Measurements from ENCODE around the gene COA8.
A peak's percentile ranks its signal among the peaks of the same experiment; 100 is the strongest.

COA8 gene

DNA sequence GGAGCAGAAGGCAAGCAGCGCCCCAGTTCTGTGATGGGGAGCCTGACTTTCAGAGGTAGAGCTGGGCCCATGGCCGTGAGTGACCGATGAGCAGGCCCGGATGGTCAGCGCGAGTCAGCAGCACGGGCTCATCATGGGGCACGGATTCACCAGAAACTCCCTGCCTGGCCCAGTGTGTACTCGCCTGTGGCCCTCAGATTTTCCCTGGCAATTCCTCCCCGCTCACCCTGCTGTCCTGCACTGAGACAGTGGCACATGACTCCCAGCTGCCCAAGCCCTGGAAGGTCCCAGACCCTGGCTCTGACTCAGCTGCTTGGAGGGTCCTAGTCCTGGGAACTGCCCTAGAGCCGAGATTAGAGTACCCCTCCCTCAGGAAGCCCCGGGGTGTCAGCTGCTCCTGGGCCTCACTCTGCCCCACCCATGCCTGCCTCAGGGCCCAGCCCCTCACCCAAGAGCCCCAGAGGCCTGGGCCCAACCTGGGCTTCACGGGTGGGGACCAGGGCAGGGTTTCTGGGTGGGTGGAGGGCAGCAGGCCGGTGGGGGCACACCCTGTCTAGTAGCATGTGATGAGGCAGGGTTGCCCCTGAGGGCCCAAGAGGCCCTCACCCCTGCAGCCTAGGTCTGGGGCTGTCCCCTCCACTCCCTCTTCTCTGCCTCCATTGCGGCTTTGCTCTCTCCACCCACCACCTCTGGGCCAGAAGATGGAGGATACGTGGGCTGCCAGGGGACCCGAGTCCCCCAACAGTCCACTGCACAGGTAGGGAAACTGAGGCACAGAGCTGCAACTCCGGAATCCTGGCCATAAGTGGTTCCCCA, 25.4 kb upstream of the COA8 start:
- no peak for DNase-seq

DNA sequence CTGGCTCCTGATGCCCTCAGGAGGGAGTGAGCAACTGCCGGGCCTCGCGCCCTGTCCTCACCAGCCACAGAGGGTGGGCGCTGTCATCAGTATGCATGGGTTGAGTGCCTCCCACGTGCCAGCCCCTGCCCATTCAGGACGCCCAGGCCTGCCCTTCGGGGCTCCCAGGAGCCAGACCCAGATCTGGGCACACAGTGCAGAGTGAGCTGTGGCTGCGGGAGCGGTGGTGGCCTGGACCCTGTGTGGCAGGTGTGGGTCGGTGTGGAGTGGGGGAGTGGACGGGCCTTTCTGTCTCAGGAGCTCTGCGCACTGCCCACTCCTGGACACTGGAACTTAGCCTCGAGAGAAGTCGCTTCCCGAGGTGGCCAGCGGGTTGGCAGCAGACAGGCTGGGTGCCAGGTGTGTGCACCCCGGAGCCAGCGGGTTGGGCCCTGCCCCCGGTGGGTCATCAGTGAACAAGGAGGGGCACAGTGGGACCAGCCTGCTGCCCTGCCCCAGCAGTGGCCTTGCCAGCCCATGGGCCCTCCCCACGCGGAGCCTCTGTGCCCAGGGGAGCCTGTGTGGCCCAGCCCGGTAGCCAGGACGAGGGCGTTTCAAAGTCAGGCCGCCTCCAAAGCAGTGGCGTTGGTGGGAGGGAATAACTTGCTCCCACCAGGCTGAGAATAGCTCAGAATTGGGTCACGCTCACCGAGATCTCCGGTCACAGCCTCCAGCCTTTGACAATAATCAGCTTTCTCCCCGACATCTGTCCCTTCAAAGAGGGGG, 24.3 kb upstream of the COA8 start:
- no peak for DNase-seq

DNA sequence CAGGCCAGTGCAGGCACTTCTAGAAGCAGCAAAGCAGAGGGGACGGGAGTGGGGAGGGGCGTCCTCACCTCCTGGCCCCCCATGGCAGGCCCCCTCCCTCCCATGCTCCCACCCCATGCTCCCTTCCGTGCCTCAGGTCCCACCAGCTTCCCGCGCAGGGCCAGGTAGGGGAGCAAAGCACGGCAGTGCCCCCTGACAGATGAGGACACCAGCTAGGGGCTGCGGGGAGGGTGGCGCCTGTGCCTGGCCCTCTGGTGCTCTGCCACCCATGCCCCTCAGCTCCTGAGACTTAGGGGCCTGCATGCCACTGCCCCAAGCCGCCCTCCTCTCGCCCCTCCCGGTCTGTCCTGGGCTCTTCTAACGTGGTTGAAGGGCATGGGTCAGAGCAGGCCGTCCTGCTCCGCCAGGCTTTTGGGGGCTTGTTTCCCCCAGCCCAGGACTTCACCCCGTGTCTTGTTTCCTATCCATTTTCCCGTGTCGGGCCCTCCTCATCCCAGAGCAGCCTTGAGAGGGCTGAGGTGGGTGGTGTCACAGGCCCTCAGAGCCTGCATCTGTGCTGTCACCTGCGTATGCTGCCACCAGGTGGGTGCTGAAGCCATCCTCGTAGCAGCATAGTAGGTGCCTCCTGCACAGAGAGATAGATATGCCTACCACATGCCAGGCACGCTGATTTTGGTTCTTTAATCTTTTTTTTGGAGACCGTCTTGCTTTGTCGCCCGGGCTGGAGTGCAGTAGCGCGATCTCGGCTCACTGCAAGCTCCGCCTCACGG, 23.5 kb upstream of the COA8 start:
- no peak for DNase-seq

DNA sequence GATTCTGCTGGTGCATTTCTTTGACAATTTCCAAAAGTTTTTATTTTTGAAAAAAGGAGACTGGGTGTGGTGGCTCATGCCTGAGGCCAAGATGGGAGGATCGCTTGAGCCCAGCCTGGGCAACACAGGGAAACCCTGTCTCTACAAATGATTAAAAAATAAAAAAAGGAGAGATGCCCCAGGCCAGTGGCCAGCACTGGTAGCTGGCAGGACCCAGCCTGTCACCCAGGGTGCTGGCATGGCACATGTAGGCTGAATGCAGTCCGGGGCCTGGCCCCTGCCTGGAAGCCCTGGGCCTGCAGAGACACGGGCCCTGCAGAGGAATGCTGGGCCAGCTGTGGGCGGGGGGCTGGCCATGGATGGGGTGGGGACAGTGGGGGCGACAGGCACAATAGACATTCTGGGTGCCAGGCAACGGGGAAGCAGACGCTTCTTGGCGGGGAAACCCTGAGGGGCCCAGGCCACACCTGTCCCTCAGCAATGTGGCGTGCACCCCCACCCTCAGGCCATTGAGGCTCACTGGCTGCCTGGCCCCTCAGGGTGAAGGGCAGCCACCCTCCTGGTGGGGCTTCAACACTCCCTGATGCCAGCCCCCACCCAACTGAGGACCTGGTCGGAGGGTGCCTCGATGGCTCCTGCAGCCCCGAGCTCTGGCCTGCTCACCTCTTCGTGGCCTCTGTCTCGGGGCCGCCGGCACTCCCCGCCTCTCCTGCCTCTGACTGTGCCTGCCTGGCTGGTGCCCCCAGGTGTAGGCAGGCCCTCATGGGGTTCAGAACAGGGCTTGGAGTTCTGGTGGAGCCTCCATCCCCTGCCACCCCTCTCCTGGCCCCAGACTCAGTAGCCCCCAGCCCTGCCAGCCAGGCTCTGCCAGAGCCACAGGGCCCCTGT, 21.7 kb upstream of the COA8 start:
- DNase-seq: no peak

DNA sequence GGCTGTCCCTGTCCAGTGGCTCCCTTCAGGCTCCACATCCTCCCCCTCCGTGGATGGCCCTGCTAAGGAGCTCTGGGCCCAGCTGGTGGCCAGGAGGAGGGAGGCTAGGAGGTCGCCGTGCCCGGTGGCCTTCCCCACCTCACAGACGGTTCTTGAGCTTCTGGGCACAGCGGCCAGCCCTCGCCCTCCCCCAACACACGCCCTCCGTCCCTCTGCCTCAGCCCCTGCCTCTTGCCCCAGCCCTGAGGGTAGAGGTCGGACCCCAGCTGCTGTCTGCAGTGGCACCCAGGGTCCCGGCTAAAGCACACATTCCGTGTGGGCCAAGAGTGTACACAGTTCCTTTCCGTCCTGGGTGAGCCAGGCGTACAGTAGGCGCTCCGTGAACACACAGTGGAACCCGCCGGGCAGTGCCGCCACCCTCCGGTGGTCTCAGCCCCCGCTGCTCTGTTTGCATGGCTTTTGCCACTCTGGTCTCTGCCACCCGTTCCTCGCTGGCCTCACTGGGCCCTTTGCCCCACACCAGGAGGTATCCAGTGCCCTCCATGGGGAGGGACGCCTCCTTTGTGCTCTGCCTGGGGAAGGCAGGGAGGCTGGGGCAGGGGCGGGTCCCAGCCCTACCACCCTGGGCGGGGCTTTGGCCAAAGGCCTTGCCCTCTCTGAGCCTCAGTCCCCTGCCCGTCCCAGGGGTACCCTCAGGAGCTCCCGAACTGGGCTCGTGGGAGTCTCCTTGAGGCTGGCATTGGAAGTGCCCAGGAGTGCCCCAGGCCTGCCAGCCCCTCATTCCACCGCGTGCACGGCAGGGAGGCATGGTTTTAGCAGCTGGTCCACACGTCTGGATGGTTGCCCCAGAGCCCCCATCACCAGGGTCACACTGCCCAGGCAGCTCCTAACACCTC, 20.8 kb upstream of the COA8 start:
- no peak for DNase-seq

DNA sequence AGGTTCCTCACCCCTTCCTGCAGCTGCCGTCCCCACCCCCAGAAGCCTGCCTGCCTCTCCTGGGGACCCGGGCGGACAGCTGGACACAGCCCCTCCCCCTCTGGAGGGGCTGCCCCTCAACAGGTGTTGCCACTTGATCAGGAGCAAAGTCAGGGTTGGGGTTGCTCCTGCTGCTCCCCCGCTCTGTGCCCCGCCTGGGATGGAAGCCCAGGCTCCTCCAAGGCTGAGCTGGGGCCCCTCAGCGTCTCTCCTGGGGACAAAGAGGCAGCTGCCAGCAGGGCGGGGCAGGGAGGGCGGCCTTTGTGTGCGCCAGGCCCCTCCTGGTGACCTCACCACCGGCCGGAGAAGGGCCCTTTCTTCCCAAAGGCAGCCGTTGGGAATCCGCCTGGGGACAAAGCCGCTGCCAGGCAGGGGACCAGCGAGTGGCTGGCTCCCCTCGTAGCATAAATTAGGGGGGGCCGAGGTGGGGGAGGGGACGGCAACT, 20.1 kb upstream of the COA8 start:
- DNase-seq: no peak

DNA sequence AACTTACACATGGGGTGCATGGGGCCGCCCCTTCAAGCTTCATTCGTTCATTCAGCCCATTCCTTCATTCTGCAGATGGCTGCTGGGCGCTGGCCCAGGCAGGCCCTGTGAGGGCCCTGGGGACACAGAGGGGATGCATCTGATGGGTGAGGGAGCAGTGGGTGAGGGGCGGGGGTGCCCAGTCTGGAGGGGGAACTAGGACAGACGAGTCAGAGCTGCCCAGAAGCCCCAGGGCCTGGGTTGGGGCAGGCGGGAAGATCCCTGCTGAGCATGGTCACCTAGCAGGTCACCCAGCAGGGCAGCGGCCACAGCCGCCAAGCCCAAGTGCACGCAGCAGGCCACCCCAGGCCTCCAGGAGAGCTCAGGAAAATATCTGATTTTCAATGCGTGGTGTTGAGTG, 19.6 kb upstream of the COA8 start:
- no peak for DNase-seq

DNA sequence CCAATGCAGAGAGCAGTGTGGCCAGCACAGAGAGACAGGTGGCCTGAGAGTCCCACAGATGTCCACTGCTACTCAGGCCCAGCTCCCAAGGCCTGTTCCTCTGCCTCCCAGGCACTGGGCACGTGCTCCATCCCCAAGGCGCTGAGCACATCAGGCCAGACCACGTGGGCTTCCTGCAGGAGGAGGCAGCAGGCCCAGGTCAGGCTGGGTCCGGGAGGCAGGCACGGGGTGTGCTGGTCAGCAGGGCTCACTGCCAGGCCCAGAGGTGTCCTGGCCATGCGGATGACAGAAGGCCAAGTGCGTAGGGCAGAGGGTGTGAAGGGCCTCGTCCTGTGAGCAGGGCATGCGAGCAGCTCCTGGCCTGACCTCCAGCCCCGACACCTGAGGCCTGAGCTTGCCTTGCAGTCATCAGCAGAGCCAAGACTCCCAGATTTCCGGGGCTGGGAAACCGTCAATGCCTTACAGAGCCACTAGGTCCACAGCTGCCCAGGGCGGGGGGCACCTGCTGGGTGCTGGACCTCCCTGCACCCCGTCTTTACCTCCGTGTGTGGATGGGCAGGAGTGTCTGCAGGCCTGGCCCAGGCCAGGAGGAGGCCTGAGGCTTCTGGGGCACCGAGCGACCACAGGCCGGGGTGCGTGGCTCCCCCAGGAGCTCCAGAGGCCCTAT, 18.9 kb upstream of the COA8 start:
- DNase-seq: no peak

DNA sequence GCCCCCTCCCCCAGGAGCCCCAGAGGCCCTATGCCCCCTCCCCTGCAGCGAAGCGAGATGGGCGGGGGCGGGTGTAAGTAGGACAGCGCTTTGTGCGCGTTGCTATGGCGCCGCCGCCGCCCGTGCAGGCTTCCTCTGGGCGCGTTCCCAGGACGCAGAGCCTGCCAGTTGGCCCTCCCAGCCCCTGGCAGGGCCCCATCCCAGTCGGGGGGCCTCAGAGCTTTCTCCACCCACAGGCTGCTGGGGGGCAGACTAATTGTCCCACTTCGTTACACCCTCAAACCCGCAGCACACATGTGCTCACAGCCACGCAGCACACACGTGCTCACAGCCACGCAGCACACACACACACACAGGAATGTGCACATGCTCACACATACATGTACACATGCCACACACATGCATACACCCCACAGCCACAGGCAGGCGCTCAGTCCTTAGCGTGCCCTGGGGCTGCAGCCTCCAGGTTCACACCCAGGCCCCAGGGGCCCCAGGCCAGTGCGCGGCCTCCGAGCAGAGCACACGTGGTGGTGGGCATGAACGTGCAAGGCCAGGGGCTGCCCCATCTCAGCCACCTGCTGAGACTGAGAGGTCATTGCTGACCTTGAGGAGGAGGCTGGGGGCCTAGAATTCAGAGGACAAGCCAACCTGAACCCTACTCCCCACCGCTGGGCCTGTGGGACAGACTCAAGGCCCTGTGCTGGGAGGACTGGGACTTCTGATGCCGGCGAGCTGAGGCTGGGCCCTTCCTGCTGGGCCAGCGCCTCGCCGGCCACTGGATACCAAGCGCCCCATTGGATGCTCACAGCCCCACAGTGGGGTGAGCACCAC, 18.2 kb upstream of the COA8 start:
- DNase-seq: peak; percentile 42

DNA sequence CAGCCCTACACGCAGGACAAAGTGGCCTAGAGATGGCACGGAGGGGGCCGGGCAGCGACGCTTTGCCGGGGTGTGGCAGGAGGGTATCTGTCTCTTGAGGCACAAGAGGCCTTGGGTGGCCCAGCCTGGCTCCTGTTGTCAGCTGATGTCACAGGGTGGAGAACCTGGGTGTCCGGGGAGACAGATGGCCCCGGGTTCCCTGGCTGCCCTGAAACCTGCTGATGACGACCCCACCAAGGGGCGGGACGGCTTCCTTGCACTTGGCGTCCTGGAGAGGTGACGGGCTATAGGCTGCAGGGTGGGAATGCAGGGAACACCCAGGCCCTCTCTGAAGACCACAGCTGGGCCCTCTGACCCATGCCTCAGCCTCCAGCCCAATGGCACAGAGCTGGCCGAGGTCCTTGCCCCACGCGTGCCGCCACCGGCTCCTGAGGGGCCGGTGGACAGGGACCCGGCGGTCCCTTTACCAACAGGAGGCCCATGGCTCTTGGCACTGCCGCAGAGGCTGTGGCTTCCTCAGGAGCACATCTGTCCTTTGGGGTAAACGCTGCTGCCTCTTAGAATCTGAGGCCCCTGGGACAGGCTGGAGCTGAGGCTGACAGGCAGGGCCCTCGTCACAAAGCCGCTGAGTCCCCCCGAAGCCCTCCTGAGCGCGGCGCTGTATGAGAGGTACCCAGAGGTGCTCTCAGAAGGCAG, 17.4 kb upstream of the COA8 start:
- DNase-seq: no peak

DNA sequence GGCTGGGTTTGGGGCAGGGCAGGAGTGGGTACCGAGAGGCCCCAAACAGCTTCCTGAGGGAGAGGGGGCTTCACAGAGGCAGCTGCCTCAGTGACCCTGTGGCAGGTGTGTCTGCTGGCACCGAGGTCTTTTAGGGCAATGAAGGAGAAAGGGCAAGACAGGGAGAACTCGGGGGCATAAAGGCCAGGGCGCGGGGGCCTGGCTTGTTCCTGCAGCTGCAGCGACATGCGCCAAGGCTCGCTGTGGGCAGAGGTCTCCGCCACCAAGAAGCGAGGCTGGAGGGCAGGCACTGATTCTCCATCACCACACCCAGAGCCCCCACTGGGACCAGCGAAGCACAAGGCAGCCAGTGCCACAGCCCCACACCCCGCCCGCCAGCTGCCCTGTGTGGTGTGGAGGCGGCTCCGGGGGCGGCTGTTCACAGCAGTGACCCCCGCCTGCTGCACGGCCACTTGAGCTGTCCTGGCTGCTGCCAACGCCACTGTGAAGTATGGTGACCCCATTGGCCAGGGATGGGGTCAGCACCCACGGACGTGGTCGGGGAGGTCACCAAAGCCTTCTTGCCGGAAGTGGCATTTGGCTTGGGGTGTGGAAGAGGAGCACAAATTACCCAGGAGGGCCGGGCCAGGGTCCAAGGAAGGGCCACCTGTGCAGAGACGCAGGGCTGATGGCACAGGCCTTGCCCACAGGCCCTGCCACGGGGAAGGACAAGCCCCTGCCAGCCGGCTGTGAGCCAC, 16.7 kb upstream of the COA8 start:
- no peak for DNase-seq

DNA sequence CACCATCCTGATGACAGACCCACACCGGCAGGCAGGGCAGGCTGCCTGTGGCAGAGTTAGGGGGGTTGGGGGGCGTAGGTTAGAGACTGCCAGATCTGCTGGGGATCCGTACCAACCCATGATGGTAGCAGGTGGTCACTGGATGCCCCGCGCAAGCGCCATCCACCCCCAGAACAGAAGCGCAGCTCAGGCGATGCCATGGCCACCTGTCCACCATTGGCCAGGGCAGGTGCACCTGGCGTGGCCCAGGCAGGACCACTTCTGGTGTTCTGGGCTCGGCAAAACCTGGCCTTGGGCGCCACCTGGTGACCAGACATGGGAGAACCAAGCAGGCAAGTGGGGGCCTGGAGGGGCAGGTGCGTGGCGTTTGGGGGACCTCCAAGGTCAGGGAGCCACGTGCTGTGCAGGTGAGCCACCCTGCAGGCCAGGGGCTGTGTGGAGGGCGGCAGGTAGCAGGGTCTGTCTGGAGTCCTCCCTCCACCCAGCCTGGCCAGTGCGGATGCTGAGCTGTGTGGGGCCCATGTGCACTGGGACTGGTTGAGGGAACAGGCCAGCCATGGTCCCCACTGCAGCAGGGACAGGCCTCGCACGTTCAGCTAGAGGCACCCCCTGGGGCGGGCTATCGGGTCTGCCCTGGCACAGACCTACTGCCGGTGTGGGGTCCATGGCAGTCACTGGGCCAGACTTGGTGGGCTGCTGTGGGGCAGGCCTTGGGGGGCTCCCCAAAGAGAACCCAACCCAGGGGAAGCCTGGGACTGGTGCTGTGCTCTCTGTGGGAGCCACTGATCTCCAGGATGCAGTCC, 15.9 kb upstream of the COA8 start:
- DNase-seq: peak; percentile 78

DNA sequence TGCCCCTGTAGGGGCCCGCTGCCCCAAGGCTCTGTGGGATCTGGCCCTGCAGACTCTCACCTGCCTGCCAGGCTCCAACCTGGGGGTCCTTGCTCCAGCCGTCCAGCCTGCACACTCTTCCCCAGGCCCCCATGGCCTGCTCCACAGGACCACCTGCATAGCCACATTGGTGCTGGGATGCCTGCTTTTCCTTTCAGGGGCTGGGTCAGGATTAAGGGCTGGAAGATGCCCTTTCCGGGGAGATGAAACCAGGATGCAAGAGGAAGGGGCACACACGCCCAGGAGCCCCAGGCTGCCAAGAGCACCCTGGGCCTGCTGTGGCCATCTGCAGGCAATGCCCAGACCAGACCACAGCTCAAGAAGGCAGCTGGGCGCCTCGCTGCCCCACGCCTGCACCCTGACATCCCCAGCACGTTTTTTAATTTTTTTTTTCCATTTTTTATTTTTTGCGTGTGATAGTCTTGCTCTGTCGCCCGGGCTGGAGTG, 15.3 kb upstream of the COA8 start:
- DNase-seq: no peak

DNA sequence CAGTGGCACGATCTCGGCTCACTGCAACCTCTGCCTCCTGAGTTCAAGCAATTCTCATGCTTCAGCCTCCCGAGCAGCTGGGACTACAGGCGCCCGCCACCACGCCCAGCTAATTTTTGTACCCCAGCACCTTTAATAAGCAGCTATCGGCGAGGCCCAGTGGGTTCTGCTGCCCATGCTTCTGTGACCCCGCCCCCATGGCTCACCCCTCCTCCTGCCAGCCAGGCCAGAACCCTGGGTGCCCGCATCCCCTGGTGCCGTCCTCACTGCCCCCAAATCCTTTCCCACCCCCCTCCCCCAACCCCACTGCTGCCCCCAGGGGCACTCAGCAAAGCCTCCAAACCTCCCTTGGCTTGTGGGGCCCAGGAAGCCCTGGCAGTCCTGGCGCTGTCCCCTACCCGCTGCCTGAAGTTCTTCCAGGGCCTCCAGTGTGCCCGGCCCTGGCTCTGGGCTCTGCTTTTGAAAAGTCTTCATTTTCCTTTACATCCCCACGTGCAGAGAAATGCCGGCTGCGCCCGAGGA, 14.8 kb upstream of the COA8 start:
- DNase-seq: no peak

DNA sequence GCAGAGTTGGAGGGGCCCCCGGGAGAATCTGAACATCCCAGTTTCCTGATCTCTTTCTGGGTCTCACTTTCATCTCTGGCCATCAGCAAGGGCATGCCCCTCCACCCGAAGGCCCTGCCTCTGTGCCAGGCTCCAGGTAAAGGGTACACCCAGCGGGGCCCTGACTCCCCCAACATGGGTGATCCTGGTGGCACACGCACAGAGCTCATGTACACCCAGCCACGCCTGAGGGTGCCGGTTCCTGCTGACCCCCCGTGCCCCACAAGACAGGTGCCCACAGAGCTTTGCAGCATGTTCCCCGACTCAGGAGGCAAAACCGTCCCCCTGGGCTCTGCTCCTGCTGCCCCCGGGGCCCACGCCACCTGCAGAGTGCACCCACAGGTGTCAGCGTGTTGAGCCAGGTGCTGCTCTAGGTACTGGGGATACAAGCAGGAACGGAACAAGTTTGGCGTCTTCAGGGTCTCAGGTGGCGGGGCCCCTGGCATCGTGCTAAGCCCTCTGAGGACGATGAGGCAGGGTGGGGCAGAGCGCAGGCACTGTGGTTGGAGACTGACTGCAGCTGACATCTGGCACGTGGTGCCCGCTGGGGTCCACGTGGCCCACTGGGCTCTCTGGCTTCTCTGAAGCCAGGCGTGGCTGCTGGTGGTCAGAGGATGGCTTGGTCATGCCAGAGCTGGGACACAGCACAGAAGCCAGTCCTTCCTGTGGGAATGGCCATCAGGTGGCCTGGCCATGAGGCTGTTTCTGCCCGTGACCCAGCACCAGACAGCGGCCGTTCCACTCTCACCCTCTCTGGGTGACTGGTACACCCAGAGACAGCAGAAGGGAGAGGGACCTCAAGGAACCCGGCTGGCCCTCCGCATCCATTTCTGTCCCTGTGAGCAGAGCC, 14.1 kb upstream of the COA8 start:
- no peak for DNase-seq
